Measurements from ENCODE around the gene BATF2. TPM values are rescaled to one million over a fixed set of nuclear protein-coding genes. Genes with fewer than 3 reads are reported as not detected.

BATF2 gene
- total and polyA plus RNA-seq, 8 donors: 0.73 to 29.5 (median 3.4) TPM; not detected in 1

GRCh38 chr11:64969209-64969608 lies 27.6 kb downstream of the BATF2 start:
- Histone ChIP-seq H3K4me1 (peaks cover 9 to 16% (median 12%) of the 10 kb centered on the region in 4 donors), H3K4me3 (no peak overlapping the region), H3K36me3 (no peaks in the 10 kb centered on the region), H3K9me3 (no peaks in the 10 kb centered on the region), H3K27ac (no peak overlapping the region), H3K27me3 (peaks cover 0 to 11% (median 0%) of the 10 kb centered on the region in 3 donors)
- DNase-seq: no peak
- TF ChIP-seq POLR2A (IDR thresholded peaks at IDR 0.05) (no peak), CTCF (IDR thresholded peaks at IDR 0.05) (no peak), POLR2AphosphoS5 (IDR thresholded peaks at IDR 0.05) (no peak), EP300 (IDR thresholded peaks at IDR 0.05) (no peak)
- 39 to 53% (median 44%) methylated on average over 5 of the region's 5 CpGs for WGBS, 5 donors
- intact Hi-C loops (cut with DNase I; ENCODE audit: low total_unique reads): no loop called here

- Histone ChIP-seq H3K27me3 (peaks cover 0 to 11% (median 0%) of the 10 kb centered on the region in 3 donors), H3K27ac (no peak overlapping the region), H3K9me3 (no peaks in the 10 kb centered on the region), H3K36me3 (no peaks in the 10 kb centered on the region), H3K4me3 (no peak overlapping the region), H3K4me1 (peaks cover 9 to 11% (median 11%) of the 10 kb centered on the region in 4 donors)
- DNase-seq: no peak
- intact Hi-C loops (cut with DNase I; ENCODE audit: low total_unique reads): no loop called here
- WGBS, 5 donors: 86 to 90% (median 90%) methylated on average over 3 of the region's 3 CpGs
- TF ChIP-seq POLR2AphosphoS5 (IDR thresholded peaks at IDR 0.05) (no peak), POLR2A (IDR thresholded peaks at IDR 0.05) (no peak)
Observed at GRCh38 chr11:64967375-64967774, 29.4 kb downstream of the BATF2 start.

GRCh38 chr11:64963072-64963631 lies 33.6 kb downstream of the BATF2 start:
- H3K4me3 ChIP-seq: no peak overlapping the region
- H3K9me3 ChIP-seq: no peaks in the 10 kb centered on the region
- no peak overlapping the region for H3K27ac ChIP-seq
- H3K4me1 ChIP-seq: no peaks in the 10 kb centered on the region
- no peaks in the 10 kb centered on the region for H3K36me3 ChIP-seq
- WGBS, 5 donors: 71 to 80% (median 77%) methylated on average over 5 of the region's 5 CpGs
- no peak for DNase-seq
- intact Hi-C loops (cut with DNase I; ENCODE audit: low total_unique reads): no loop called here
- no peak for TF ChIP-seq POLR2A (IDR thresholded peaks at IDR 0.05)
- no peak for TF ChIP-seq EP300 (IDR thresholded peaks at IDR 0.05)
- no peak for TF ChIP-seq CTCF (IDR thresholded peaks at IDR 0.05)
- TF ChIP-seq POLR2AphosphoS5 (IDR thresholded peaks at IDR 0.05): no peak
- H3K27me3 ChIP-seq: no peaks in the 10 kb centered on the region

- no peak for DNase-seq
- Histone ChIP-seq H3K27me3 (no peaks in the 10 kb centered on the region), H3K4me3 (no peak overlapping the region), H3K9me3 (no peaks in the 10 kb centered on the region), H3K36me3 (no peaks in the 10 kb centered on the region), H3K27ac (no peak overlapping the region), H3K4me1 (no peaks in the 10 kb centered on the region)
- 50 to 66% (median 64%) methylated on average over 4 of the region's 4 CpGs for WGBS, 5 donors
- TF ChIP-seq POLR2AphosphoS5 (IDR thresholded peaks at IDR 0.05) (no peak), EP300 (IDR thresholded peaks at IDR 0.05) (no peak), CTCF (IDR thresholded peaks at IDR 0.05) (no peak), POLR2A (IDR thresholded peaks at IDR 0.05) (no peak)
- intact Hi-C loops (cut with DNase I; ENCODE audit: low total_unique reads): no loop called here
Observed at GRCh38 chr11:64960719-64961118, 36.1 kb downstream of the BATF2 start.

- intact Hi-C loops (cut with DNase I; ENCODE audit: low total_unique reads): no loop called here
- Histone ChIP-seq H3K36me3 (no peaks in the 10 kb centered on the region), H3K4me3 (no peak overlapping the region), H3K9me3 (no peaks in the 10 kb centered on the region), H3K27ac (no peak overlapping the region), H3K4me1 (no peaks in the 10 kb centered on the region), H3K27me3 (no peaks in the 10 kb centered on the region)
- 50 to 71% (median 67%) methylated on average over 3 of the region's 3 CpGs for WGBS, 5 donors
- no peak for DNase-seq
- no peak for TF ChIP-seq CTCF (IDR thresholded peaks at IDR 0.05)
- no peak for TF ChIP-seq EP300 (IDR thresholded peaks at IDR 0.05)
- TF ChIP-seq POLR2AphosphoS5 (IDR thresholded peaks at IDR 0.05): no peak
Observed at GRCh38 chr11:64959498-64959897, 37.3 kb downstream of the BATF2 start.
